GM18868 (cell line): ENCODE data around the gene GRK2.

Experiments used
- ATAC-seq: cut with Tn5 transposase; IDR thresholded peaks from one replicate; pipeline ENCODE4 v1.9.1; 2021; ENCODE audit warnings: mild to moderate bottlenecking, moderate library complexity; ENCODE audit not compliant: unreplicated experiment

The GRK2 gene

GRCh38 chr11:67293090-67293489 lies 26.8 kb downstream of the GRK2 start:
- ATAC-seq, result no peak

GRCh38 chr11:67295846-67296245 lies 29.6 kb downstream of the GRK2 start:
- ATAC-seq, result no peak

GRCh38 chr11:67298786-67299185 lies 32.5 kb downstream of the GRK2 start:
- ATAC-seq, result no peak

- ATAC-seq, result no peak
Observed at GRCh38 chr11:67299471-67300191, 33.4 kb downstream of the GRK2 start.

GRCh38 chr11:67300256-67300755 lies 34.0 kb downstream of the GRK2 start:
- no peak for ATAC-seq

GRCh38 chr11:67300756-67301312 lies 34.6 kb downstream of the GRK2 start:
- no peak for ATAC-seq

GRCh38 chr11:67301313-67301921 lies 35.1 kb downstream of the GRK2 start:
- no peak for ATAC-seq

- no peak for ATAC-seq
Observed at GRCh38 chr11:67301951-67302516, 35.8 kb downstream of the GRK2 start.

- ATAC-seq, result no peak
Observed at GRCh38 chr11:67302571-67303131, 36.4 kb downstream of the GRK2 start.

GRCh38 chr11:67303132-67303834 lies 37.0 kb downstream of the GRK2 start, which contains the start of gene SSH3:
SSH3 (plus strand) TSS chr11:67303530; CDS start chr11:67303626, 96 bp downstream.
- no peak for ATAC-seq

- no peak for ATAC-seq
Observed at GRCh38 chr11:67303835-67304411, 37.6 kb downstream of the GRK2 start.

- no peak for ATAC-seq
Observed at GRCh38 chr11:67304511-67305113, 38.3 kb downstream of the GRK2 start.

- no peak for ATAC-seq
Observed at GRCh38 chr11:67306769-67307544, 40.7 kb downstream of the GRK2 start.

- no peak for ATAC-seq
Observed at GRCh38 chr11:67307545-67308001, 41.3 kb downstream of the GRK2 start.

GRCh38 chr11:67308031-67308866 lies 42.0 kb downstream of the GRK2 start:
- no peak for ATAC-seq

GRCh38 chr11:67309166-67309565 lies 42.9 kb downstream of the GRK2 start:
- ATAC-seq, result no peak

- ATAC-seq, result no peak
Observed at GRCh38 chr11:67309661-67310061, 43.4 kb downstream of the GRK2 start.
